Stimulated activated CD8-positive, alpha-beta memory T cell treated with anti-CD3 and anti-CD28 coated beads, Interleukin-12 subunit alpha, Interleukin-12 subunit beta, amount 100 ng/mL, for 24 hours (primary cell): Measurements from ENCODE around the gene FRMD6.

Experiments
- DNase-seq: peaks from one replicate; pipeline ENCODE4 v3.0.0-alpha.2; 2020; ENCODE audit errors: extremely low read depth

The FRMD6 gene

GRCh38 chr14:51651388-51652167 is at the start of gene FRMD6:
FRMD6 (plus strand) TSS chr14:51651910; CDS start chr14:51689837, 37,927 bp downstream.
- peak; percentile 54 for DNase-seq

- DNase-seq, result no peak
These were observed 49.4 kb upstream of the FRMD6 start for GRCh38 chr14:51602310-51602709.

GRCh38 chr14:51603495-51603894 is 48.2 kb upstream of the FRMD6 start:
- no peak for DNase-seq

- no peak for DNase-seq
These were observed 47.6 kb upstream of the FRMD6 start for GRCh38 chr14:51604073-51604472.

GRCh38 chr14:51605575-51605974 is 46.1 kb upstream of the FRMD6 start:
- no peak for DNase-seq

GRCh38 chr14:51607711-51608110 is 44.0 kb upstream of the FRMD6 start:
- no peak for DNase-seq

GRCh38 chr14:51609251-51609954 is 42.3 kb upstream of the FRMD6 start:
- no peak for DNase-seq

- no peak for DNase-seq
These were observed 41.8 kb upstream of the FRMD6 start for GRCh38 chr14:51609955-51610283.

- no peak for DNase-seq
These were observed 40.9 kb upstream of the FRMD6 start for GRCh38 chr14:51610771-51611170.

- no peak for DNase-seq
These were observed 39.3 kb upstream of the FRMD6 start for GRCh38 chr14:51612449-51612848.

GRCh38 chr14:51613416-51613815 is 38.3 kb upstream of the FRMD6 start:
- no peak for DNase-seq

- DNase-seq, result no peak
These were observed 37.0 kb upstream of the FRMD6 start for GRCh38 chr14:51614707-51615106.

GRCh38 chr14:51616256-51616655 is 35.5 kb upstream of the FRMD6 start:
- DNase-seq, result no peak

GRCh38 chr14:51616724-51617409 is 34.8 kb upstream of the FRMD6 start:
- no peak for DNase-seq

- no peak for DNase-seq
These were observed 32.1 kb upstream of the FRMD6 start for GRCh38 chr14:51619561-51619960.

GRCh38 chr14:51620056-51620455 is 31.7 kb upstream of the FRMD6 start:
- no peak for DNase-seq

- no peak for DNase-seq
These were observed 30.1 kb upstream of the FRMD6 start for GRCh38 chr14:51621654-51622053.

- DNase-seq, result no peak
These were observed 29.3 kb upstream of the FRMD6 start for GRCh38 chr14:51622376-51622775.

- DNase-seq, result no peak
These were observed 26.6 kb upstream of the FRMD6 start for GRCh38 chr14:51624955-51625569.

GRCh38 chr14:51626185-51626584 is 25.5 kb upstream of the FRMD6 start:
- DNase-seq, result no peak

- DNase-seq, result no peak
These were observed 24.9 kb upstream of the FRMD6 start for GRCh38 chr14:51626788-51627187.

GRCh38 chr14:51627313-51627712 is 24.4 kb upstream of the FRMD6 start:
- DNase-seq, result no peak
